ENCODE data around the gene RRP1. TPM values are rescaled to one million over a fixed set of nuclear protein-coding genes. Genes with fewer than 3 reads are reported as not detected.

The RRP1 gene
- total RNA-seq, 4 donors from 2014 or later = 11.0 to 20.1 (median 18.7) TPM

DNA sequence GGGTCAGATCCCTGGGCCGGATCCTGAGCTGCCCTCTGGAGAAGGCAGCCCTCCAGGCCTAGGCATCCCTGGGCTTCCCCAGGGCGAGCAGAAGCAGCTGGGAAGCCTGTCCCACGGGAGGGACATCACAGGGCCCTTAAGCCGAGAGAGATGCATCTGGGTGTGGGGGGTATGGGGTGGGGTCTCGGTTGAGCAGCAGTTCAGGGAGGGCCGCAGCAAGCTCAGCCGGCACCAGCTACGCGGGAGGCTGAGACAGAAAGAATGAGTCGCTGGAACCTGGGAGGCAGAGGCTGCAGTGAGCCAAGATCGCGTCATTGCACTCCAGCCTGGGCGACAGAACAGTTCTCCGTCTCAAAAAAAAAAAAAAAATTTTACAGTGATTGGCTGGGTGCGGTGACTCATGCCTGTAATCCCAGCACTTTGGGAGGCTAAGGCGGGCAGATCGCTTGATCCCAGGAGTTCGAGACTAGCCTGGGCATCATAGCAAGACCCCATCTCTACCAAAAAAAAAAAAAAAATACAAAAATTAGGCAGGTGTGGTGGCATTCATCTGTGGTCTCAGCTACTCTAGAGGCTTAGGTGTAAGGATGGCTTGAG, 37.7 kb downstream of the RRP1 start:
- intact Hi-C loops (cut with DNase I) = no loop called here
- DNase-seq = no peak
- WGBS, 2 donors = 69 to 72% methylated on average over 18 of the region's 18 CpGs

DNA sequence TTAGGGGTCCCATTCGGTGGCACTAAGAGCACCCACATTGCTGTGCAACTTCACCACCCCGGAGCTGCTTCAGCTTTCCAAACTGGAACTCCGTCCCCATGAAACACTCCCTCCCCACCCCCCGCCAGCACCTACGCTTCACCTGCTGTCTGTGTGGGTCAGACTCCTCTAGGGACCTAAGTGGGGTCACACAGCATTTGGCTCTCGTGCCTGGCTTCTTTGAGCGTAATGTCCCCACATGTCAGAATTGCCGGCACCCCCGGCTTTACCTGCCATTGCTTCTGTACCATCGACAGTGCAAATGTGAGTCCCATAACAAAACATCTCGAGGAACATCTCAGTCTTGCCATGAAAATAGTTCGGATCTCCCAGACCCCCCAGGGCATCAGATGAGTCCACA, 39.8 kb downstream of the RRP1 start:
- Histone ChIP-seq H3K9me3 (no peaks in the 10 kb centered on the region), H3K27me3 (no peaks in the 10 kb centered on the region), H3K27ac (no peak overlapping the region), H3K4me3 (replicated peaks in 1 of 3) (no peak overlapping the region), H3K4me1 (peaks cover 0 to 7% of the 10 kb centered on the region in 2 donors), H3K36me3 (no peaks in the 10 kb centered on the region)
- WGBS, 2 donors = 85 to 88% methylated on average over 12 of the region's 12 CpGs
- TF ChIP-seq, protein P1, sequence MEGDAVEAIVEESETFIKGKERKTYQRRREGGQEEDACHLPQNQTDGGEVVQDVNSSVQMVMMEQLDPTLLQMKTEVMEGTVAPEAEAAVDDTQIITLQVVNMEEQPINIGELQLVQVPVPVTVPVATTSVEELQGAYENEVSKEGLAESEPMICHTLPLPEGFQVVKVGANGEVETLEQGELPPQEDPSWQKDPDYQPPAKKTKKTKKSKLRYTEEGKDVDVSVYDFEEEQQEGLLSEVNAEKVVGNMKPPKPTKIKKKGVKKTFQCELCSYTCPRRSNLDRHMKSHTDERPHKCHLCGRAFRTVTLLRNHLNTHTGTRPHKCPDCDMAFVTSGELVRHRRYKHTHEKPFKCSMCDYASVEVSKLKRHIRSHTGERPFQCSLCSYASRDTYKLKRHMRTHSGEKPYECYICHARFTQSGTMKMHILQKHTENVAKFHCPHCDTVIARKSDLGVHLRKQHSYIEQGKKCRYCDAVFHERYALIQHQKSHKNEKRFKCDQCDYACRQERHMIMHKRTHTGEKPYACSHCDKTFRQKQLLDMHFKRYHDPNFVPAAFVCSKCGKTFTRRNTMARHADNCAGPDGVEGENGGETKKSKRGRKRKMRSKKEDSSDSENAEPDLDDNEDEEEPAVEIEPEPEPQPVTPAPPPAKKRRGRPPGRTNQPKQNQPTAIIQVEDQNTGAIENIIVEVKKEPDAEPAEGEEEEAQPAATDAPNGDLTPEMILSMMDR (IDR thresholded peaks at IDR 0.05) = no peak
- TF ChIP-seq POLR2A (IDR thresholded peaks at IDR 0.05) = no peak
- no peak for DNase-seq
- intact Hi-C loops (cut with DNase I) = no loop called here

More for the DNA sequence above, 37.7 kb downstream of the RRP1 start:
- Histone ChIP-seq H3K4me3 (replicated peaks in 1 of 3) (no peak overlapping the region), H3K27me3 (no peaks in the 10 kb centered on the region), H3K4me1 (peaks cover 0 to 7% of the 10 kb centered on the region in 2 donors), H3K27ac (no peak overlapping the region), H3K36me3 (no peaks in the 10 kb centered on the region), H3K9me3 (no peaks in the 10 kb centered on the region)
- TF ChIP-seq POLR2A (IDR thresholded peaks at IDR 0.05) = no peak
- TF ChIP-seq, protein P1 (IDR thresholded peaks at IDR 0.05) = no peak

DNA sequence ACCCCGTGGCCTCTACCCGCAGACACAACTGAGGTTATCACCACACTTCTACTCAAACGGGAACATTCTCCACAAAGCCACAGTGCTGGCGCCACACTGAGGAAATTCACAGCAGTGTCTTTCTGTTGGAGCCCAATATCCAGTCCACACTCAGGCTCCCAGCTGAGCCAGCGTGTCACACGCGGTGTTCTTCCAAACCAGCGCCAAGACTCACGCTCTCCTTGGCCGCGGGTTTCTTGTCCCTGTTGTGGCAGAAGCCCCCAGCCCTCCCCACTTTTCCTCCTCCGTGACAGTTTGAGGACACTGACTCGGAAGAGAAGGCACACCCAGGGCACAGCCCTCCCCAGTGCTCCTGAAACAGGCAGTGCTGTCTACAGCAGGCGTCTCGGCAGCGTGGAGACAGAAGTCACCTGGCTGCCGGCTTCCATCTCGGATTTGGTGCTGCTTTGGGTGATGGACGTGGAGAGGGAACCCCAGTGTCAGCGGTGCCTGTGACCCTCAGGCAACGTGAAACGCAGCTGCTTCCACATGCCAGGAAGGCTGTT, 40.3 kb downstream of the RRP1 start:
- intact Hi-C loops (cut with DNase I) = no loop called here
- H3K4me3 ChIP-seq (replicated peaks in 1 of 3) = no peak overlapping the region
- no peaks in the 10 kb centered on the region for H3K9me3 ChIP-seq
- H3K4me1 ChIP-seq = peaks cover 0 to 7% of the 10 kb centered on the region in 2 donors
- DNase-seq = no peak
- no peaks in the 10 kb centered on the region for H3K36me3 ChIP-seq
- WGBS, 2 donors = 75 to 78% methylated on average over 22 of the region's 22 CpGs
- H3K27ac ChIP-seq = no peak overlapping the region
- no peak for TF ChIP-seq POLR2A (IDR thresholded peaks at IDR 0.05)
- TF ChIP-seq, protein P1 (IDR thresholded peaks at IDR 0.05) = no peak
- H3K27me3 ChIP-seq = no peaks in the 10 kb centered on the region

DNA sequence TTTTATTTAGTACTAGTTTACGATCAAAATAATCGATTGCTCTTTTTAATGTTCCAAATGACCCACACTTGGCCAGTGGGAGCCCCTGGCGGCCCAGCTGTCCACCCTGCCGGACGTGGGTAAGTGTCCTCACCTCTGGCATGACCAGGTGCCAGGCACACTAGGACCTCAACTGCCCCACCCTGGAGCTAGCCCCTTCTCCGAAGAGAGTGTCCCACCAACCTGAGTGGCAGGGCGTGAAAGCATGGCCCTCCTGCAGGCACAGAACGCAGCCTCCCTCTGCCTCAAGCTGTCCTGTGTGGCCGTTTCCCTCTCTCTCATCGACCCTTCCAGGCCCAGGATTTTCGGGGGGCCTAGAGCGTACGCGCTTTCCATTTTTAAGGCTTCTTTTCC, 42.8 kb downstream of the RRP1 start:
- intact Hi-C loops (cut with DNase I) = no loop called here
- Histone ChIP-seq H3K27ac (no peak overlapping the region), H3K36me3 (no peaks in the 10 kb centered on the region), H3K4me1 (peaks cover 0 to 6% of the 10 kb centered on the region in 2 donors), H3K4me3 (replicated peaks in 1 of 3) (no peak overlapping the region), H3K9me3 (no peaks in the 10 kb centered on the region), H3K27me3 (no peaks in the 10 kb centered on the region)
- DNase-seq = no peak
- TF ChIP-seq POLR2A (IDR thresholded peaks at IDR 0.05) = no peak
- TF ChIP-seq, protein P1 (IDR thresholded peaks at IDR 0.05) = no peak
- WGBS, 2 donors = 92 to 98% methylated on average over 14 of the region's 14 CpGs

DNA sequence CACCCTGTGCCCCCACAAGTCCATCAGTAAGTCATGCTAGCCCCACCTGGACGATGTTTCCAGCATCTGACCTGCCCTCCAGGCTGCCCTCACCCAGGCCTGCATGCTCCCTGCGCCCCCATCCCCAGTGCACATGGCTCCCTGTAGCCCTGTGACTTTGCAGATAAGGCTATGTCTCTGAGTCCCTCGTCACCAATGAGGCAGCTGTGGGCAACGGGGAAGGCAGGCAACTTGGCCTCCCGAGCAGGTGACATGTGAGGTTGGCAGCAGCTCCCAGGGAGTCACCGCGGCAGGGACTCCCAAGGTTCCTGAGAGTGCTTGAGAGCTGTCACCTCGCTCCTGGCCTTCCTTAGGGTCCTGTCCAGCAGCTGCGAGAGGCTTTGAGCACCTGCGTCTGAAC, 43.3 kb downstream of the RRP1 start:
- H3K36me3 ChIP-seq = no peaks in the 10 kb centered on the region
- 86 to 89% methylated on average over 8 to 10 of the region's 10 CpGs for WGBS, 2 donors
- no peaks in the 10 kb centered on the region for H3K27me3 ChIP-seq
- peaks cover 0 to 6% of the 10 kb centered on the region in 2 donors for H3K4me1 ChIP-seq
- intact Hi-C loops (cut with DNase I) = no loop called here
- no peak for DNase-seq
- no peaks in the 10 kb centered on the region for H3K9me3 ChIP-seq
- H3K27ac ChIP-seq = no peak overlapping the region
- no peak overlapping the region for H3K4me3 ChIP-seq (replicated peaks in 1 of 3)
- TF ChIP-seq POLR2A (IDR thresholded peaks at IDR 0.05) = no peak
- TF ChIP-seq, protein P1 (IDR thresholded peaks at IDR 0.05) = no peak
